ENCODE results near the gene SMARCD3.

- TF ChIP-seq, protein P1, sequence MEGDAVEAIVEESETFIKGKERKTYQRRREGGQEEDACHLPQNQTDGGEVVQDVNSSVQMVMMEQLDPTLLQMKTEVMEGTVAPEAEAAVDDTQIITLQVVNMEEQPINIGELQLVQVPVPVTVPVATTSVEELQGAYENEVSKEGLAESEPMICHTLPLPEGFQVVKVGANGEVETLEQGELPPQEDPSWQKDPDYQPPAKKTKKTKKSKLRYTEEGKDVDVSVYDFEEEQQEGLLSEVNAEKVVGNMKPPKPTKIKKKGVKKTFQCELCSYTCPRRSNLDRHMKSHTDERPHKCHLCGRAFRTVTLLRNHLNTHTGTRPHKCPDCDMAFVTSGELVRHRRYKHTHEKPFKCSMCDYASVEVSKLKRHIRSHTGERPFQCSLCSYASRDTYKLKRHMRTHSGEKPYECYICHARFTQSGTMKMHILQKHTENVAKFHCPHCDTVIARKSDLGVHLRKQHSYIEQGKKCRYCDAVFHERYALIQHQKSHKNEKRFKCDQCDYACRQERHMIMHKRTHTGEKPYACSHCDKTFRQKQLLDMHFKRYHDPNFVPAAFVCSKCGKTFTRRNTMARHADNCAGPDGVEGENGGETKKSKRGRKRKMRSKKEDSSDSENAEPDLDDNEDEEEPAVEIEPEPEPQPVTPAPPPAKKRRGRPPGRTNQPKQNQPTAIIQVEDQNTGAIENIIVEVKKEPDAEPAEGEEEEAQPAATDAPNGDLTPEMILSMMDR (IDR thresholded peaks at IDR 0.05; ENCODE audit: low read depth, low read length, missing input control), result no peak
- TF ChIP-seq REST (IDR thresholded peaks at IDR 0.05) (no peak), RAD21 (IDR thresholded peaks at IDR 0.05) (no peak), TAF1 (conservative IDR thresholded peaks at IDR 0.05) (no peak), SP1 (IDR thresholded peaks at IDR 0.05) (no peak), YY1 (IDR thresholded peaks at IDR 0.05) (no peak), EGR1 (IDR thresholded peaks at IDR 0.05; ENCODE audit: low read depth in 2 of 2) (no peak), JUND (IDR thresholded peaks at IDR 0.05) (no peak), GABPA (IDR thresholded peaks at IDR 0.05 in 1 of 2, conservative IDR thresholded peaks at IDR 0.05 in 1 of 2) (no peak), NR2F2 (IDR thresholded peaks at IDR 0.05) (no peak)
- TF ChIP-seq, protein P2, sequence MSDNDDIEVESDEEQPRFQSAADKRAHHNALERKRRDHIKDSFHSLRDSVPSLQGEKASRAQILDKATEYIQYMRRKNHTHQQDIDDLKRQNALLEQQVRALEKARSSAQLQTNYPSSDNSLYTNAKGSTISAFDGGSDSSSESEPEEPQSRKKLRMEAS (IDR thresholded peaks at IDR 0.05), result no peak
- TF ChIP-seq, protein P3, sequence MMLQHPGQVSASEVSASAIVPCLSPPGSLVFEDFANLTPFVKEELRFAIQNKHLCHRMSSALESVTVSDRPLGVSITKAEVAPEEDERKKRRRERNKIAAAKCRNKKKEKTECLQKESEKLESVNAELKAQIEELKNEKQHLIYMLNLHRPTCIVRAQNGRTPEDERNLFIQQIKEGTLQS (IDR thresholded peaks at IDR 0.05), result no peak
Observed at GRCh38 chr7:151240536-151240935, 8.0 kb downstream of the SMARCD3 start.
